Transverse colon (tissue), 4 donors: ENCODE data around the gene OR9G4. TPM values are rescaled to one million over a fixed set of nuclear protein-coding genes. Genes with fewer than 3 reads are reported as not detected.

Experiments
- DNase-seq: peaks from one replicate; pipeline ENCODE4 v3.0.0-alpha.2; 2019
- H3K27ac ChIP-seq, 4 donors: fragments of 200-600 bp; sonication (generic); 2 replicates each; pipeline ENCODE4 v1.5.1; 2016 to 2018; ENCODE audit warnings: inconsistent platforms in 4 of 4
- H3K27me3 ChIP-seq: fragments of 200-600 bp; sonication (generic); 2 replicates; pipeline ENCODE4 v1.5.1; 2017; ENCODE audit warnings: inconsistent platforms
- H3K36me3 ChIP-seq, 4 donors: fragments of 200-600 bp; sonication (generic); 2 replicates each; pipeline ENCODE4 v1.5.1; 2017 to 2019; ENCODE audit warnings: inconsistent platforms in 4 of 4
- H3K4me1 ChIP-seq, 4 donors: fragments of 200-600 bp; sonication (generic); 2 replicates each; pipeline ENCODE4 v1.5.1; 2017 to 2020; ENCODE audit warnings: inconsistent platforms in 4 of 4
- H3K4me3 ChIP-seq, 4 donors: fragments of 200-600 bp; sonication (generic); 1 replicate in 1 of 4; 2 replicates in 3 of 4; pipeline versions ENCODE4 v1.5.1 to v1.6.1; 2017 to 2019; ENCODE audit warnings: inconsistent platforms in 4 of 4
- H3K9me3 ChIP-seq, 2 donors: fragments of 200-600 bp; sonication (generic); 2 replicates each; pipeline ENCODE4 v1.5.1; 2017 to 2019; ENCODE audit warnings: inconsistent platforms in 2 of 2
- CTCF ChIP-seq, 5 experiments: fragments of 200-600 bp in 3 of 5; fragments of 450-650 bp in 2 of 5; sonication (generic) in 3 of 5; IDR thresholded peaks; 1 replicate in 2 of 5; 2 replicates in 3 of 5; pipeline ENCODE4 v1.5.1; 2016 to 2017; ENCODE audit warnings: antibody characterized with exemption in 5 of 5, inconsistent platforms in 3 of 5, mild to moderate bottlenecking in 2 of 5, moderate library complexity in 1 of 5
- EP300 ChIP-seq: sonication (generic); formaldehyde crosslinking; IDR thresholded peaks from one replicate; pipeline ENCODE4 v1.6.1; 2017; ENCODE audit warnings: antibody characterized with exemption, low read depth
- POLR2A ChIP-seq: fragments of 450-650 bp; IDR thresholded peaks from one replicate; pipeline ENCODE4 v1.6.1; 2016; ENCODE audit warnings: antibody characterized with exemption, mild to moderate bottlenecking, moderate library complexity
- POLR2AphosphoS5 ChIP-seq, 3 donors: sonication (generic); formaldehyde crosslinking; IDR thresholded peaks; one replicate each; pipeline ENCODE4 v1.6.1; 2016; ENCODE audit warnings: antibody characterized with exemption in 3 of 3
- WGBS, 2 donors: methylation state at CpG; one replicate each; pipeline ENCODE4 v1.1.5; 2018; ENCODE audit warnings: low coverage in 1 of 2; 5-methylcytosine and 5-hydroxymethylcytosine counted together
- in situ Hi-C, 4 donors: fragments of 200-750 bp; cut with MboI; loops; one replicate each; pipeline versions ENCODE4 v1.15.0 to v1.15.1; 2017; ENCODE audit warnings: low sequenced_read_pairs in 3 of 4, low pct_ligation_motif_present in 1 of 4, low pct_unique_long_range_greater_than_20kb in 1 of 4
- intact Hi-C: fragments of 100-400 bp; cut with DNase I; formaldehyde crosslinking; loops from one replicate; pipeline ENCODE4 v1.15.1; 2023; ENCODE audit warnings: low total_unique reads
- total RNA-seq, 4 donors: library from RNA; depleted of rRNA; stranded (reverse); fragments of >200 nt; gene quantifications; one replicate each; pipeline ENCODE4 v1.1.0, GENCODE V29; 2016

The OR9G4 gene
- total RNA-seq, 4 donors from 2014 or later, result not detected

DNA sequence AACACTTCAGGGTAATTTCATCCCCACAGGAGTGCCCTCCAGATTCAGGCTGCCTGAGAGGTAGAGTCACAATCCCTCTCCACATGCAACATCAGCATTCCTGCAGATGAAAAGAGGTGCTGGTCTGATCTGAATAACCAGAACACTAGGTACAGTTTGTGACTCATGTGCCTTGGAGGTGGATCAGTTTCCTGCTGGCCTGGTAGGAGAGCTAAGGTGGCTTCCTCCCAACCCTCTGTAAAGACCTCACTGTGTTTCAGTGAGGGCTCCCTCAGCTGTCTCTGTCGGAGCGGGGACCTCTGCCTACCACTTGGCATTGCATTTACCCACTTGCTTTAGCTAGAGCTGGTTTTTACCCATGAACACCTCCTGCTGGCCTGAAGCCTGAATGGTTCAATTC is 42.0 kb downstream of the OR9G4 start:
- Histone ChIP-seq H3K27me3 (no peaks in the 10 kb centered on the region), H3K4me3 (no peak overlapping the region), H3K36me3 (no peaks in the 10 kb centered on the region), H3K9me3 (no peaks in the 10 kb centered on the region), H3K4me1 (no peaks in the 10 kb centered on the region), H3K27ac (no peak overlapping the region)
- TF ChIP-seq POLR2AphosphoS5 (IDR thresholded peaks at IDR 0.05), result no peak
- no peak for TF ChIP-seq POLR2A
- TF ChIP-seq EP300, result no peak
- no peak for TF ChIP-seq CTCF (IDR thresholded peaks at IDR 0.05)
- DNase-seq, result no peak
- 87% methylated on average over 2 of the region's 2 CpGs; no CpG with 5 or more reads in 1 of the 2 donors for WGBS, 2 donors
- intact Hi-C loops, result no loop called here
- in situ Hi-C loops, result no loop called here

DNA sequence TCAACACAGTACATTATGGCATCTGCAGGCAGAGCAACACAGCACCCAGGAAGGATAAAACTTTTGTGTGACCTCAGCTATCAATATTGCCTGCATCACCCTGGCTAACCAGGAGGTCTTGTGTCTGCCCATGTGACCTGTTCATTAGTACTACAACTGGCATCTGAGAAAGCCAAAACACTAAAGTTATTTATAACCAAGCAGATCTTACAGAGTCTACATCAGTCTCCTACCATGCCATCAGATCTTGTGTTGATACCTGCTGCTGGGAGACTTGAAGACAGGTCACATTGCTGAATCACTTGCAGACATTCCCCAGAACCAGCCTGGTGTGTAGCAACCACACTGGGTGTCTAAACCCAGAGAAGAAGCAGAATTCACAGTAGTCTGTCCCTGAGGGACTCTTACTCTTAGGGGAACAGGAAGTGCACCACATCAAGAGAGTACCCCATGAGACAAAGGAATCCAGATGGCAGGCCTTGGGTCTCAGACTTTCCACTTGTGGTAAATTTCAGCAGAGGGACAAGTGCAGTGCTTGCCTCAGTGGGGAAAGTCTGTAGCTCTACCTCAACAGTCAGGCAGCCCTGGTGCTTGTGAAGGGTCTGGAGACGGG is 42.6 kb downstream of the OR9G4 start:
- DNase-seq, result no peak
- H3K9me3 ChIP-seq, result no peaks in the 10 kb centered on the region
- intact Hi-C loops (no loop called here), in situ Hi-C loops (no loop called here)
- H3K27ac ChIP-seq, result no peak overlapping the region
- no peaks in the 10 kb centered on the region for H3K27me3 ChIP-seq
- no peak overlapping the region for H3K4me3 ChIP-seq
- WGBS, 2 donors, result 55% methylated on average over 1 of the region's 1 CpG; no CpG with 5 or more reads in 1 of the 2 donors
- TF ChIP-seq CTCF (IDR thresholded peaks at IDR 0.05), result no peak
- TF ChIP-seq EP300, result no peak
- no peak for TF ChIP-seq POLR2A
- no peak for TF ChIP-seq POLR2AphosphoS5 (IDR thresholded peaks at IDR 0.05)
- no peaks in the 10 kb centered on the region for H3K36me3 ChIP-seq
- H3K4me1 ChIP-seq, result no peaks in the 10 kb centered on the region

DNA sequence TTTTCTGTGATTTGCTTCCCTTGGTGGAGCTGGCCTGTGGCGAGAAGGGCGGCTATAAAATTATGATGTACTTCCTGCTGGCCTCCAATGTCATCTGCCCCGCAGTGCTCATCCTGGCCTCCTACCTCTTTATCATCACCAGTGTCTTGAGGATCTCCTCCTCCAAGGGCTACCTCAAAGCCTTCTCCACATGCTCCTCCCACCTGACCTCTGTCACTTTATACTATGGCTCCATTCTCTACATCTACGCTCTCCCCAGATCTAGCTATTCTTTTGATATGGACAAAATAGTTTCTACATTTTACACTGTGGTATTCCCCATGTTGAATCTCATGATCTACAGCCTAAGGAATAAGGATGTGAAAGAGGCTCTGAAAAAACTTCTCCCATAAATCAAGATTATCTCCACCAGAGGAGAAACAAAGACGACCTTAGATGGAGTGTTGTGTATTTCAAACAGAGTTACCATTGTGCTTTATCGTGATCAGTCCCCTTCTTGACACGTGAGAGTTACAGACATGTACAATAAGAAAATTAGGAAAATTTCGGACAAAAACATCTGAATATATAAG is 47.5 kb downstream of the OR9G4 start:
- 65% methylated on average over 8 of the region's 8 CpGs for WGBS, 2 donors

More for the DNA sequence above, 47.5 kb downstream of the OR9G4 start:
- no peak overlapping the region for H3K4me3 ChIP-seq
- in situ Hi-C loops, result no loop called here
- H3K36me3 ChIP-seq, result no peaks in the 10 kb centered on the region
- no peak for TF ChIP-seq POLR2AphosphoS5 (IDR thresholded peaks at IDR 0.05)
- no peak for TF ChIP-seq CTCF (IDR thresholded peaks at IDR 0.05)
- no peak for TF ChIP-seq POLR2A
- TF ChIP-seq EP300, result no peak
- no peak overlapping the region for H3K27ac ChIP-seq
- no peaks in the 10 kb centered on the region for H3K27me3 ChIP-seq
- no peak for DNase-seq
- no peaks in the 10 kb centered on the region for H3K9me3 ChIP-seq
- H3K4me1 ChIP-seq, result no peaks in the 10 kb centered on the region
- intact Hi-C loops, result no loop called here
